22Rv1 (cell line): ENCODE data around the gene ACTR3.

Experiments
- CTCF ChIP-seq: fragments of 450-650 bp; IDR thresholded peaks from 2 replicates; pipeline ENCODE4 v1.5.1; 2017; ENCODE audit warnings: mild to moderate bottlenecking
- ZFX ChIP-seq: fragments of 450-650 bp; IDR thresholded peaks from 2 replicates; pipeline ENCODE4 v1.6.1; 2017; ENCODE audit warnings: antibody characterized with exemption, borderline replicate concordance

- TF ChIP-seq CTCF (no peak), ZFX (no peak)
Observed at GRCh38 chr2:113861740-113862139, 28.1 kb upstream of the ACTR3 start.
